CD14-positive monocyte (primary cell): Measurements from ENCODE around the gene LDLR. TPM values are rescaled to one million over a fixed set of nuclear protein-coding genes. Genes with fewer than 3 reads are reported as not detected.
A peak's percentile ranks its signal among the peaks of the same experiment; 100 is the strongest.
"Not testable (repeated sequence)": the region's sequence is repeated elsewhere in the genome, so short reads cannot be mapped to it uniquely, and the experiment has no call there.

Source experiments
- DNase-seq, 3 donors: peaks; one replicate each; pipeline ENCODE4 v3.0.0-alpha.2; 2011 to 2022
- H2AFZ ChIP-seq: 2 replicates; pipeline ENCODE4 v1.6.0; 2012; ENCODE audit warnings: mild to moderate bottlenecking, low read depth, low read length, inconsistent platforms; ENCODE audit not compliant: insufficient read depth, poor library complexity, severe bottlenecking
- H3K27ac ChIP-seq, 2 donors: 1 replicate in 1 of 2; 2 replicates in 1 of 2; pipeline ENCODE4 v1.5.1; 2012 to 2013; ENCODE audit warnings: low read length in 2 of 2, control low read depth in 1 of 2, inconsistent platforms in 1 of 2, low read depth in 1 of 2, mild to moderate bottlenecking in 1 of 2
- H3K27me3 ChIP-seq, 2 donors: one replicate each; pipeline versions ENCODE4 v1.6.0 to v1.6.1; 2011 to 2013; ENCODE audit warnings: low read length in 2 of 2; ENCODE audit not compliant: control insufficient read depth in 2 of 2, insufficient read depth in 2 of 2
- H3K36me3 ChIP-seq, 2 donors: replicated peaks in 1 of 2; 1 replicate in 1 of 2; 2 replicates in 1 of 2; pipeline versions ENCODE4 v1.5.1 to v1.6.1; 2012 to 2013; ENCODE audit warnings: low read length in 2 of 2, control low read depth in 1 of 2, inconsistent platforms in 1 of 2, mild to moderate bottlenecking in 1 of 2; ENCODE audit not compliant: insufficient read depth in 2 of 2, control insufficient read depth in 1 of 2
- H3K4me1 ChIP-seq, 2 donors: 1 replicate in 1 of 2; 2 replicates in 1 of 2; pipeline versions ENCODE4 v1.5.1 to v1.6.1; 2012 to 2013; ENCODE audit warnings: low read length in 2 of 2, control low read depth in 1 of 2, inconsistent platforms in 1 of 2, mild to moderate bottlenecking in 1 of 2, moderate library complexity in 1 of 2; ENCODE audit not compliant: insufficient read depth in 2 of 2, control insufficient read depth in 1 of 2
- H3K4me2 ChIP-seq: replicated peaks from 2 replicates; pipeline ENCODE3; 2012; ENCODE audit warnings: low read length, moderate library complexity, mild to moderate bottlenecking; ENCODE audit not compliant: poor library complexity, severe bottlenecking; ENCODE audit errors: extremely low read depth
- H3K4me3 ChIP-seq, 3 experiments: fragments of 200-600 bp in 1 of 3; sonication (generic) in 1 of 3; replicated peaks in 1 of 3; 1 replicate in 2 of 3; 2 replicates in 1 of 3; pipeline ENCODE4 v1.5.1; 2011 to 2013; ENCODE audit warnings: low read length in 3 of 3, mild to moderate bottlenecking in 3 of 3, control low read depth in 2 of 3, low read depth in 2 of 3, inconsistent platforms in 1 of 3, moderate library complexity in 1 of 3
- H3K79me2 ChIP-seq: 2 replicates; pipeline ENCODE4 v1.6.0; 2012; ENCODE audit warnings: mild to moderate bottlenecking, control low read depth, inconsistent platforms, low read length, moderate library complexity; ENCODE audit not compliant: insufficient read depth
- H3K9ac ChIP-seq: 2 replicates; pipeline ENCODE4 v1.6.0; 2017; ENCODE audit warnings: low read length, mild to moderate bottlenecking; ENCODE audit not compliant: insufficient read depth, poor library complexity, severe bottlenecking
- H3K9me3 ChIP-seq, 2 donors: replicated peaks in 1 of 2; 1 replicate in 1 of 2; 2 replicates in 1 of 2; pipeline versions ENCODE4 v1.5.1 to v1.6.1; 2012 to 2013; ENCODE audit warnings: low read length in 2 of 2, control low read depth in 1 of 2; ENCODE audit not compliant: control insufficient read depth in 1 of 2, insufficient read depth in 1 of 2
- H4K20me1 ChIP-seq: 2 replicates; pipeline ENCODE4 v1.6.0; 2012; ENCODE audit warnings: mild to moderate bottlenecking, low read length, control low read depth, moderate library complexity; ENCODE audit not compliant: insufficient read depth
- H3K27ac Mint-ChIP-seq, 7 donors: one replicate each; pipeline ENCODE4 v1.8.0; 2020; ENCODE audit warnings: mild to moderate bottlenecking in 7 of 7, mixed read lengths in 7 of 7, moderate library complexity in 6 of 7, inconsistent platforms in 2 of 7
- H3K27me3 Mint-ChIP-seq, 3 donors: one replicate each; pipeline ENCODE4 v1.8.0; 2021 to 2022; ENCODE audit warnings: low read depth in 3 of 3, mild to moderate bottlenecking in 3 of 3, mixed read lengths in 3 of 3, moderate library complexity in 3 of 3, inconsistent platforms in 1 of 3
- H3K36me3 Mint-ChIP-seq, 2 donors: one replicate each; pipeline ENCODE4 v1.8.0; 2020; ENCODE audit warnings: mixed read lengths in 2 of 2, inconsistent platforms in 1 of 2, mild to moderate bottlenecking in 1 of 2
- H3K4me1 Mint-ChIP-seq: one replicate; pipeline ENCODE4 v1.8.0; 2020; ENCODE audit warnings: mild to moderate bottlenecking, mixed read lengths
- H3K4me3 Mint-ChIP-seq, 2 donors: one replicate each; pipeline ENCODE4 v1.8.0; 2020; ENCODE audit warnings: mild to moderate bottlenecking in 2 of 2, mixed read lengths in 2 of 2, moderate library complexity in 1 of 2
- H3K9me3 Mint-ChIP-seq, 7 donors: one replicate each; pipeline ENCODE4 v1.8.0; 2020 to 2022; ENCODE audit warnings: mixed read lengths in 7 of 7, mild to moderate bottlenecking in 6 of 7, moderate library complexity in 6 of 7, inconsistent platforms in 2 of 7
- WGBS: methylation state at CpG from one replicate; pipeline ENCODE4 v1.1.5; 2013; ENCODE audit warnings: missing lambda C conversion rate; ENCODE audit not compliant: insufficient coverage; 5-methylcytosine and 5-hydroxymethylcytosine counted together
- intact Hi-C, 2 donors: fragments of 100-400 bp; cut with micrococcal nuclease; formaldehyde crosslinking; loops; one replicate each; pipeline versions ENCODE4 v1.15.0 to v1.15.1; 2023
- polyA plus RNA-seq, 3 donors: library from polyadenylated mRNA; depleted of rRNA in 1 of 3; unstranded in 2 of 3; stranded (reverse) in 1 of 3; fragments of 300-500 nt in 2 of 3; fragments of >200 nt in 1 of 3; fragmentation: Illumina TruSeq in 2 of 3; gene quantifications; 1 replicate in 2 of 3; 2 replicates in 1 of 3; pipeline ENCODE4 v1.2.3, GENCODE V29; 2012 to 2021
- TF ChIP-seq, protein P1 (sequence below): fragments of 200-600 bp; IDR thresholded peaks from one replicate; pipeline ENCODE4 v1.8.0; 2022; ENCODE audit warnings: antibody characterized with exemption, mild to moderate bottlenecking

LDLR gene
- polyA plus RNA-seq, 3 donors: 14.3 to 21.2 (median 19.8) TPM

DNA sequence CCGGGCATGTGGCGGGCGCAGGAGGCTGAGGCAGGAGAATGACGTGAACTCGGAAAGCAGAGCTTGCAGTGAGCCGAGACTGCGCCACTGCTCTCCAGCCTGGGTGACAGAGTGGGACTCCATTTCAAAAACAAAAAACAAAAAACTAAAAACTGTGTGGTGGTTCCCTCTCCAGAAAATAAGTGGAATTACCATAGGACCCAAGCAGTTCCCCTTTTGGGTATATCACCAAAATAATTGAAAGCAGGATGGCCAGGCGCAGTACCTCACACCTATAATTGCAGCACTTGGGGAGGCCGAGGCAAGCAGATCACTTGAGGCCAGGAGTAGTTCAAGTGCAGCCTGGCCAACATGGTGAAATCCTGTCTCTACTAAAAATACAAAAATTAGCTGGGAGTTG, 15.7 kb upstream of the LDLR start:
- intact Hi-C loops: loop anchor here in 1 of 2 donors (5.0 to 10.0 kb wide), 2 partner anchors 36 to 61 kb away; no protein-coding TSS in a partner anchor
- Histone ChIP-seq H4K20me1 (no peaks in the 10 kb centered on the region), H3K4me2 (no peak overlapping the region), H3K4me3 (no peak overlapping the region), H3K27ac (no peak overlapping the region), H3K4me1 (peaks cover 50 to 56% of the 10 kb centered on the region in 2 donors), H3K79me2 (no peaks in the 10 kb centered on the region), H3K9me3 (no peaks in the 10 kb centered on the region), H3K9ac (no peak overlapping the region), H3K36me3 (no peaks in the 10 kb centered on the region), H2AFZ (no peak overlapping the region), H3K27me3 (no peaks in the 10 kb centered on the region)
- Mint-ChIP-seq H3K4me3 (peak overlapping the region in 1 of 2 donors; percentile 42), H3K27ac (peak overlapping the region in 4 of 7 donors; percentile 25 to 97 (median 89)), H3K27me3 (peaks cover 0 to 17% (median 13%) of the 10 kb centered on the region in 3 donors), H3K36me3 (no peaks in the 10 kb centered on the region), H3K4me1 (peaks cover 54% of the 10 kb centered on the region), H3K9me3 (no peaks in the 10 kb centered on the region)
- TF ChIP-seq, protein P1, sequence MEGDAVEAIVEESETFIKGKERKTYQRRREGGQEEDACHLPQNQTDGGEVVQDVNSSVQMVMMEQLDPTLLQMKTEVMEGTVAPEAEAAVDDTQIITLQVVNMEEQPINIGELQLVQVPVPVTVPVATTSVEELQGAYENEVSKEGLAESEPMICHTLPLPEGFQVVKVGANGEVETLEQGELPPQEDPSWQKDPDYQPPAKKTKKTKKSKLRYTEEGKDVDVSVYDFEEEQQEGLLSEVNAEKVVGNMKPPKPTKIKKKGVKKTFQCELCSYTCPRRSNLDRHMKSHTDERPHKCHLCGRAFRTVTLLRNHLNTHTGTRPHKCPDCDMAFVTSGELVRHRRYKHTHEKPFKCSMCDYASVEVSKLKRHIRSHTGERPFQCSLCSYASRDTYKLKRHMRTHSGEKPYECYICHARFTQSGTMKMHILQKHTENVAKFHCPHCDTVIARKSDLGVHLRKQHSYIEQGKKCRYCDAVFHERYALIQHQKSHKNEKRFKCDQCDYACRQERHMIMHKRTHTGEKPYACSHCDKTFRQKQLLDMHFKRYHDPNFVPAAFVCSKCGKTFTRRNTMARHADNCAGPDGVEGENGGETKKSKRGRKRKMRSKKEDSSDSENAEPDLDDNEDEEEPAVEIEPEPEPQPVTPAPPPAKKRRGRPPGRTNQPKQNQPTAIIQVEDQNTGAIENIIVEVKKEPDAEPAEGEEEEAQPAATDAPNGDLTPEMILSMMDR: no peak
- peak in 1 of 3 donors; percentile 28 for DNase-seq
- WGBS: no CpG with 5 or more reads among the region's 9 CpGs

DNA sequence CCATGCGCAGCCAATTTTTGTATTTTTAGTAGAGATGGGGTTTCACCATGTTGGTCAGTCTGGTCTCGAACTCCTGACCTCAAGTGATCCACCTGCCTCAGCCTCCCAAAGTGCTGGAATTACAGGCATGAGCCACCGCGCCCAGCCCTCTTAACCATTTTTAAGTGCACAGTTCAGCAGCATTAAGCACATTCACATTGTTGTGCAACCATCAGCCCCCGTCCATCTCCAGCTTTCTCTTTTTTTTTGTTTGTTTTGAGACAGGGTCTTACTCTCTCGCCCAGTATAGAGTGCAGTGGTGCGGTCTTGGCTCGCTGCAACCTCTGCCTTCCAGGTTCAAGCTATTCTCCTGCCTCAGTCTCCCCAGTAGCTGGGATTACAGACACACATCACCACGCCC, 12.5 kb upstream of the LDLR start:
- H3K36me3 Mint-ChIP-seq, H3K9me3 Mint-ChIP-seq, H3K9ac ChIP-seq, H2AFZ ChIP-seq, DNase-seq, H3K79me2 ChIP-seq, H3K27me3 ChIP-seq, H3K9me3 ChIP-seq, H3K36me3 ChIP-seq, H3K4me3 ChIP-seq, H3K4me2 ChIP-seq, H3K27ac Mint-ChIP-seq, H4K20me1 ChIP-seq, H3K27ac ChIP-seq: not testable (repeated sequence)
- 100% methylated on average over 4 of the region's 9 CpGs for WGBS
- intact Hi-C loops: loop anchor here in 1 of 2 donors (10.0 kb wide), 1 partner anchor 58 kb away; no protein-coding TSS in a partner anchor
- peaks cover 32 to 34% of the 10 kb centered on the region in 2 donors for H3K4me1 ChIP-seq
- Mint-ChIP-seq H3K27me3 (peaks cover 2 to 16% (median 6%) of the 10 kb centered on the region in 3 donors), H3K4me1 (peaks cover 37% of the 10 kb centered on the region), H3K4me3 (peak overlapping the region in 1 of 2 donors; percentile 39)
